Coronary artery (tissue), 2 donors: Measurements from ENCODE around the gene ATXN7.

ENCODE experiments used
- DNase-seq: peaks from one replicate; pipeline ENCODE4 v3.0.0-alpha.2; 2017; ENCODE audit warnings: low spot score
- H3K27ac ChIP-seq, 2 donors: fragments of 200-600 bp; sonication (generic); one replicate each; pipeline ENCODE4 v1.5.1; 2016 to 2019
- H3K4me3 ChIP-seq: fragments of 200-600 bp; sonication (generic); 2 replicates; pipeline ENCODE4 v1.5.1; 2016; ENCODE audit warnings: mild to moderate bottlenecking, moderate library complexity
- CTCF ChIP-seq: fragments of 200-600 bp; sonication (generic); IDR thresholded peaks from one replicate; pipeline ENCODE4 v1.5.1; 2019; ENCODE audit warnings: antibody characterized with exemption

Gene ATXN7

GRCh38 chr3:63932509-63933212 lies 69.0 kb downstream of the ATXN7 start:
- no peak for TF ChIP-seq CTCF
- no peak overlapping the region for H3K4me3 ChIP-seq
- H3K27ac ChIP-seq = no peak overlapping the region
- DNase-seq = no peak

GRCh38 chr3:63933459-63933858 lies 69.8 kb downstream of the ATXN7 start:
- no peak for DNase-seq
- no peak for TF ChIP-seq CTCF
- Histone ChIP-seq H3K4me3 (no peak overlapping the region), H3K27ac (peak overlapping the region in 1 of 2 donors; percentile 8)

- no peak for DNase-seq
- peak overlapping the region in 1 of 2 donors; percentile 63 for H3K27ac ChIP-seq
- H3K4me3 ChIP-seq = no peak overlapping the region
- no peak for TF ChIP-seq CTCF
Observed at GRCh38 chr3:63934041-63934866, 70.6 kb downstream of the ATXN7 start.

GRCh38 chr3:63936925-63937324 lies 73.3 kb downstream of the ATXN7 start:
- Histone ChIP-seq H3K27ac (no peak overlapping the region), H3K4me3 (no peak overlapping the region)
- TF ChIP-seq CTCF = no peak
- no peak for DNase-seq

GRCh38 chr3:63937661-63938651 lies 74.3 kb downstream of the ATXN7 start:
- H3K27ac ChIP-seq = no peak overlapping the region
- no peak for DNase-seq
- no peak overlapping the region for H3K4me3 ChIP-seq
- no peak for TF ChIP-seq CTCF

GRCh38 chr3:63940389-63940757 lies 76.7 kb downstream of the ATXN7 start:
- no peak overlapping the region for H3K27ac ChIP-seq
- TF ChIP-seq CTCF = no peak
- DNase-seq = no peak
- H3K4me3 ChIP-seq = no peak overlapping the region
